D721Med (cell line): ENCODE measurements around the gene HSPB6.

ENCODE experiments used
- DNase-seq: peaks from one replicate; pipeline ENCODE4 v3.0.0; 2011; ENCODE audit warnings: low spot score; ENCODE audit not compliant: insufficient read length
- FAIRE-seq: peaks from 2 replicates; lab custom pipeline; 2011; peaks lifted over from hg19 to GRCh38; lab: Jason Lieb, UNC
- CTCF ChIP-seq: IDR thresholded peaks from 2 replicates; pipeline ENCODE4 v1.5.1; 2012; ENCODE audit warnings: mild to moderate bottlenecking, control low read depth; ENCODE audit not compliant: insufficient read depth; ENCODE audit errors: missing control alignments

Gene HSPB6

GRCh38 chr19:35752746-35753350 lies 4.0 kb downstream of the HSPB6 start:
- no peak for DNase-seq
- FAIRE-seq, result no peak
- no peak for TF ChIP-seq CTCF

- FAIRE-seq, result no peak
- no peak for DNase-seq
- TF ChIP-seq CTCF, result no peak
These were observed 4.7 kb downstream of the HSPB6 start for GRCh38 chr19:35751839-35752745.

- TF ChIP-seq CTCF, result no peak
- FAIRE-seq (no peak), DNase-seq (no peak)
These were observed 6.7 kb downstream of the HSPB6 start for GRCh38 chr19:35750167-35750566.

GRCh38 chr19:35748106-35749020 lies 8.5 kb downstream of the HSPB6 start, which contains the start of gene LIN37:
Gene LIN37 (plus strand): TSS chr19:35748576. CDS start chr19:35748725, 149 bp downstream.
- TF ChIP-seq CTCF, result no peak
- no peak for DNase-seq
- FAIRE-seq, result peak; percentile 21

GRCh38 chr19:35746531-35746930 lies 10.3 kb downstream of the HSPB6 start:
- TF ChIP-seq CTCF, result no peak
- no peak for FAIRE-seq
- DNase-seq, result no peak

GRCh38 chr19:35746087-35746462 lies 10.8 kb downstream of the HSPB6 start:
- TF ChIP-seq CTCF, result no peak
- DNase-seq (no peak), FAIRE-seq (no peak)
